ENCODE results near the gene TPPP.

The TPPP gene

GRCh38 chr5:643351-643801, 49.8 kb downstream of the TPPP start:
- Histone ChIP-seq H3K4me1 (ENCODE audit: control insufficient read depth, insufficient read depth, low read length) (no peaks in the 10 kb centered on the region; the same call in 1 of the 2 replicates), H3K27ac (ENCODE audit: low read length) (no peak overlapping the region), H3K27me3 (ENCODE audit: control insufficient read depth, insufficient read depth, low read length) (no peaks in the 10 kb centered on the region), H3K4me3 (ENCODE audit: low read length) (no peak overlapping the region), H3K36me3 (ENCODE audit: control insufficient read depth, insufficient read depth, low read length) (peaks cover 57% of the 10 kb centered on the region), H3K9me3 (ENCODE audit: control insufficient read depth, insufficient read depth, low read length) (peaks cover 1% of the 10 kb centered on the region; the same call in 1 of the 2 replicates)
- no CpG with 5 or more reads among the region's 21 CpGs for WGBS (ENCODE audit: insufficient coverage, insufficient read length)
- DNase-seq (ENCODE audit: low read depth, low spot score): no peak

GRCh38 chr5:642481-642880, 50.7 kb downstream of the TPPP start:
- no peaks in the 10 kb centered on the region for H3K27me3 ChIP-seq (ENCODE audit: control insufficient read depth, insufficient read depth, low read length)
- no peaks in the 10 kb centered on the region for H3K9me3 ChIP-seq (ENCODE audit: control insufficient read depth, insufficient read depth, low read length)
- H3K36me3 ChIP-seq (ENCODE audit: control insufficient read depth, insufficient read depth, low read length): peaks cover 59% of the 10 kb centered on the region

GRCh38 chr5:641331-641765, 51.8 kb downstream of the TPPP start:
- H3K4me3 ChIP-seq (ENCODE audit: low read length): no peak overlapping the region
- peaks cover 54% of the 10 kb centered on the region for H3K36me3 ChIP-seq (ENCODE audit: control insufficient read depth, insufficient read depth, low read length)
- no peaks in the 10 kb centered on the region for H3K9me3 ChIP-seq (ENCODE audit: control insufficient read depth, insufficient read depth, low read length)
- H3K27ac ChIP-seq (ENCODE audit: low read length): no peak overlapping the region
- no peak for DNase-seq (ENCODE audit: low read depth, low spot score)
- no peaks in the 10 kb centered on the region; the same call in 1 of the 2 replicates for H3K4me1 ChIP-seq (ENCODE audit: control insufficient read depth, insufficient read depth, low read length)
- H3K27me3 ChIP-seq (ENCODE audit: control insufficient read depth, insufficient read depth, low read length): no peaks in the 10 kb centered on the region
- WGBS (ENCODE audit: insufficient coverage, insufficient read length): no CpG with 5 or more reads among the region's 14 CpGs

More at GRCh38 chr5:642481-642880, 50.7 kb downstream of the TPPP start:
- Histone ChIP-seq H3K4me3 (ENCODE audit: low read length) (no peak overlapping the region), H3K27ac (ENCODE audit: low read length) (no peak overlapping the region), H3K4me1 (ENCODE audit: control insufficient read depth, insufficient read depth, low read length) (no peaks in the 10 kb centered on the region; the same call in 1 of the 2 replicates)
- no CpG with 5 or more reads among the region's 14 CpGs for WGBS (ENCODE audit: insufficient coverage, insufficient read length)
- no peak for DNase-seq (ENCODE audit: low read depth, low spot score)

GRCh38 chr5:640461-641330, 52.5 kb downstream of the TPPP start:
- Histone ChIP-seq H3K4me3 (ENCODE audit: low read length) (no peak overlapping the region), H3K27ac (ENCODE audit: low read length) (no peak overlapping the region), H3K4me1 (ENCODE audit: control insufficient read depth, insufficient read depth, low read length) (no peaks in the 10 kb centered on the region; the same call in 1 of the 2 replicates), H3K36me3 (ENCODE audit: control insufficient read depth, insufficient read depth, low read length) (peaks cover 54% of the 10 kb centered on the region), H3K27me3 (ENCODE audit: control insufficient read depth, insufficient read depth, low read length) (no peaks in the 10 kb centered on the region), H3K9me3 (ENCODE audit: control insufficient read depth, insufficient read depth, low read length) (no peaks in the 10 kb centered on the region)
- DNase-seq (ENCODE audit: low read depth, low spot score): no peak
- no CpG with 5 or more reads among the region's 35 CpGs for WGBS (ENCODE audit: insufficient coverage, insufficient read length)

GRCh38 chr5:639584-640213, 53.5 kb downstream of the TPPP start:
- Histone ChIP-seq H3K27me3 (ENCODE audit: control insufficient read depth, insufficient read depth, low read length) (no peaks in the 10 kb centered on the region), H3K27ac (ENCODE audit: low read length) (no peak overlapping the region), H3K4me1 (ENCODE audit: control insufficient read depth, insufficient read depth, low read length) (no peaks in the 10 kb centered on the region; the same call in 1 of the 2 replicates), H3K36me3 (ENCODE audit: control insufficient read depth, insufficient read depth, low read length) (peaks cover 54% of the 10 kb centered on the region), H3K4me3 (ENCODE audit: low read length) (no peak overlapping the region), H3K9me3 (ENCODE audit: control insufficient read depth, insufficient read depth, low read length) (no peaks in the 10 kb centered on the region)
- WGBS (ENCODE audit: insufficient coverage, insufficient read length): no CpG with 5 or more reads among the region's 20 CpGs
- DNase-seq (ENCODE audit: low read depth, low spot score): no peak

- H3K4me3 ChIP-seq (ENCODE audit: low read length): no peak overlapping the region
- no CpG with 5 or more reads among the region's 9 CpGs for WGBS (ENCODE audit: insufficient coverage, insufficient read length)
- H3K4me1 ChIP-seq (ENCODE audit: control insufficient read depth, insufficient read depth, low read length): no peaks in the 10 kb centered on the region
- no peak overlapping the region for H3K27ac ChIP-seq (ENCODE audit: low read length)
- H3K9me3 ChIP-seq (ENCODE audit: control insufficient read depth, insufficient read depth, low read length): no peaks in the 10 kb centered on the region
- DNase-seq (ENCODE audit: low read depth, low spot score): no peak
- H3K27me3 ChIP-seq (ENCODE audit: control insufficient read depth, insufficient read depth, low read length): no peaks in the 10 kb centered on the region
- H3K36me3 ChIP-seq (ENCODE audit: control insufficient read depth, insufficient read depth, low read length): peaks cover 52% of the 10 kb centered on the region
Measured at GRCh38 chr5:639253-639530, 54.0 kb downstream of the TPPP start.

DNA sequence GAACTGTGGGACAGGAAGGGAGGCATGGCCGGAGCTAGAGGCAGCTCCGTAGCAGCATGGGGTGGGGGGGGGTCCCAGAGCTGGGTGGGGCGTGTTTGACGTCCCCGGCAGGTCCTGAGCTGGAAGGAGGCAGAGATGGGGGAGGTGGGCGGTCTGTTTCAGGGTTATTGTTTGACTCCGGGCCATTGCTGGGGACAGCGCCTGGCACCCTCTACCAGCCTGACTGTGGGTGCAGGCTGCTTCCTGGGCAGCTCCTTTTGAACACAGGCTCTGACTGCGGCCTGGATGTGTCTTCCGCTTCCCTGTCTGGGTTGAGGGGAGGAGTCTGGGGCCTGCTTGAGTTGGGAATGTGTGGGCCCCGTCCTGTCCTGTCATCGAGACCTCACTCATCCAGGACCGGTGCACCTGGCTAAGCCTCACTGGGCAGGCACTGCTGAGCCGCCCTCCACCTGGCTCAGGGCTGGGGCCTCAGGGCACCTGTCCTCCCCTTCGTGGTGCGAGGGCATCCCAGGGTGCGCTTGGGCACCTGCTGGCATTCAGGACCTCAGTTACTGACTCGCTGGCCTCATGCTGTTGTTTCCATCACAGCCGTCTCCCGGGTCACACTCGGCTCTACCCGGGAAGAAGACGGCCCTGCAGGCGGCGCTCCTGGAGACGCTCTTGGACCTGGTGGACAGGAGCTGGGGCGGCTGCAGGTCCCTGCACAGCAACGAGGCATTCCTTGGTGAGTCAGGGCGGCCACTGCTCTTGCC, 54.5 kb downstream of the TPPP start:
- no peak for DNase-seq (ENCODE audit: low read depth, low spot score)
- Histone ChIP-seq H3K4me1 (ENCODE audit: control insufficient read depth, insufficient read depth, low read length) (no peaks in the 10 kb centered on the region), H3K36me3 (ENCODE audit: control insufficient read depth, insufficient read depth, low read length) (peaks cover 50% of the 10 kb centered on the region), H3K4me3 (ENCODE audit: low read length) (no peak overlapping the region), H3K9me3 (ENCODE audit: control insufficient read depth, insufficient read depth, low read length) (no peaks in the 10 kb centered on the region), H3K27ac (ENCODE audit: low read length) (no peak overlapping the region), H3K27me3 (ENCODE audit: control insufficient read depth, insufficient read depth, low read length) (no peaks in the 10 kb centered on the region)
- no CpG with 5 or more reads among the region's 29 CpGs for WGBS (ENCODE audit: insufficient coverage, insufficient read length)

DNA sequence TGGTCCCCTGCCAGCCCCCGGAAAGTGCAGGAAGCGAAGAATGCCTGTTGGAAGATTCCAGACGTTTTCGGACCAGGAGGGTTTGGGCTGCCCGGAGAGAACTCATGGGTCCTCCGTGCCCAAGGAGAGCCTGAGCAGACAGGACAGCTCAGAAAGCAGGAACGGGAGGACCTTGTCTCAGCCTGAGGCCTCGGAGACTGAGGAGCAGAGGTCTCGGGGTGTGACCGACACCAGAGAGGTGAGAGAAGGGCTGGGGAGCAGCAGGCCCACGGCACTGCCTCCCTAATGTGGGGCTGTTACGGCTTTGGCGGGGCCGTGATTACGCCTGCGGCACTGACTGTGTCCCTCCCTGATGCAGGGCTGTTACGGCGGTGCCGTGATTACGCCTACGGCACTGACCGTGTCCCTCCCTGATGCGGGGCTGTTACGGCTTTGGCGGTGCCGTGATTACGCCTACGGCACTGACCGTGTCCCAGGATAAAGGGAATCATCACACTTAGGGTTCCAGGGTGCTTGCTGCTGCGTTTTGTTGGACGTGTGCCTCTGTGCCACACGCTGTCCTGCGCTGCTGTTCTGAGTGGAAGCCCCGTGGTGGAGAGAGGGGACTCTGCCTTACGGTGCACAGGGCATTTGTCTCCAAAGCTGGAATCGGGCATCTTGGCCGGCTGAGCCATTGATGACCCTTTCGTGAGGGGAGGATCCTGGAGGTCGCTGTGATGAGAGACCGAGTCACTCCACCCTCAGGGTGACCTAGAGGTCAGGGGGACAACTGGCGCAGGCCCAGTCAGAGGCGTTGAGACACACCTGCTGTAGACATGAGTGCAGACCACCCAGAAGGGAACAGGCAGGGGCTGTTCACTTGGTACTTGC, 55.3 kb downstream of the TPPP start:
- Histone ChIP-seq H3K9me3 (ENCODE audit: control insufficient read depth, insufficient read depth, low read length) (no peaks in the 10 kb centered on the region), H3K4me3 (ENCODE audit: low read length) (no peak overlapping the region), H3K27me3 (ENCODE audit: control insufficient read depth, insufficient read depth, low read length) (no peaks in the 10 kb centered on the region), H3K36me3 (ENCODE audit: control insufficient read depth, insufficient read depth, low read length) (peaks cover 48% of the 10 kb centered on the region), H3K27ac (ENCODE audit: low read length) (no peak overlapping the region), H3K4me1 (ENCODE audit: control insufficient read depth, insufficient read depth, low read length) (no peaks in the 10 kb centered on the region)
- WGBS (ENCODE audit: insufficient coverage, insufficient read length): no CpG with 5 or more reads among the region's 42 CpGs
- DNase-seq (ENCODE audit: low read depth, low spot score): no peak

- Histone ChIP-seq H3K27me3 (ENCODE audit: control insufficient read depth, insufficient read depth, low read length) (no peaks in the 10 kb centered on the region), H3K9me3 (ENCODE audit: control insufficient read depth, insufficient read depth, low read length) (no peaks in the 10 kb centered on the region), H3K4me1 (ENCODE audit: control insufficient read depth, insufficient read depth, low read length) (no peaks in the 10 kb centered on the region), H3K36me3 (ENCODE audit: control insufficient read depth, insufficient read depth, low read length) (peaks cover 43% of the 10 kb centered on the region), H3K27ac (ENCODE audit: low read length) (no peak overlapping the region), H3K4me3 (ENCODE audit: low read length) (no peak overlapping the region)
- DNase-seq (ENCODE audit: low read depth, low spot score): no peak
- no CpG with 5 or more reads among the region's 20 CpGs for WGBS (ENCODE audit: insufficient coverage, insufficient read length)
Measured at GRCh38 chr5:636951-637350, 56.2 kb downstream of the TPPP start.
